ENCODE results near the gene CCDC27. TPM values are rescaled to one million over a fixed set of nuclear protein-coding genes. Genes with fewer than 3 reads are reported as not detected.
A peak's percentile ranks its signal among the peaks of the same experiment; 100 is the strongest.

CCDC27 gene
- total RNA-seq, 1 donor from 2014 or later = not detected

DNA sequence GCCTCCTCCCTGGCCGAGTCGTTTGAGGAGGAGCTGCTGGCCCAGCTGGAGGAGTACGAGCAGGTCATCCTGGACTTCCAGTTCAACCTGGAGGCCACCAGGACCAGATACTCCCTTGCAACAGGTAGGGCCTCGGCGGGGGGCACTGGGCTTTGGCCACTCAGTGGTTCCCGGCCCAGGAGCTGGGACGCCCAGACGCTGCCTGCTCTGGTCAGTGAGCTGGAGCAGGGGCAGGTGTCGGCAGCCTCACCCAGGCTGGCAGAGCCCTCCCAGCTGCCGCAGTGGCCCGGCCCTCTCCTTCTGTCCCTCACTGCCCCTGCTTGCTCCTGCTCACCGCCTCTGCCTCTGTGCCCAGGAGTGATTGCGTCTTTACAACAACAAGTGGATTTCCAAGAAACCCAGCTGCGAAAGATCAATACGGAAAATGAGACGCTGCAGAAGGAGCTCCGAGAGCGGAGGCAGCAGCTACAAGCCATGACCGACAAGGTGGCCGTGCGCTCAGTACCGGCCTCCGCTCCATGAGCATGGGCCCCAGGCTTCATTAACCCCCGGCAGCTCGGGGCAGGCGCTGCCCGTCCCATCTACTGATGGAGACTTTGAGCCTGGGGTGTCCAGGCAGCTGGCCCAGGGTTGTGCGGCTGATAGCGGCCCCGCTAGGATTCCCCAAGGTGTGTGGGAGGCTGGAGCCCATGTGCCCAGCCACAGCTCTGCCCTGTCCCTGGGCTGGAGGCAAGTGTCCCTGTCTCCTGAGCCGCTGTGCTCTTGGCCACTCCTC, 11.3 kb downstream of the CCDC27 start:
- H3K9me3 ChIP-seq = no peaks in the 10 kb centered on the region
- no peaks in the 10 kb centered on the region for H3K4me1 ChIP-seq
- DNase-seq (ENCODE audit: low spot score in 2 of 2) = no peak
- no peak overlapping the region for H3K4me3 ChIP-seq
- H3K27me3 ChIP-seq = peaks cover 6% of the 10 kb centered on the region
- intact Hi-C loops (cut with DNase I) = no loop called here
- no peak overlapping the region for H3K27ac ChIP-seq
- TF ChIP-seq, protein P1, sequence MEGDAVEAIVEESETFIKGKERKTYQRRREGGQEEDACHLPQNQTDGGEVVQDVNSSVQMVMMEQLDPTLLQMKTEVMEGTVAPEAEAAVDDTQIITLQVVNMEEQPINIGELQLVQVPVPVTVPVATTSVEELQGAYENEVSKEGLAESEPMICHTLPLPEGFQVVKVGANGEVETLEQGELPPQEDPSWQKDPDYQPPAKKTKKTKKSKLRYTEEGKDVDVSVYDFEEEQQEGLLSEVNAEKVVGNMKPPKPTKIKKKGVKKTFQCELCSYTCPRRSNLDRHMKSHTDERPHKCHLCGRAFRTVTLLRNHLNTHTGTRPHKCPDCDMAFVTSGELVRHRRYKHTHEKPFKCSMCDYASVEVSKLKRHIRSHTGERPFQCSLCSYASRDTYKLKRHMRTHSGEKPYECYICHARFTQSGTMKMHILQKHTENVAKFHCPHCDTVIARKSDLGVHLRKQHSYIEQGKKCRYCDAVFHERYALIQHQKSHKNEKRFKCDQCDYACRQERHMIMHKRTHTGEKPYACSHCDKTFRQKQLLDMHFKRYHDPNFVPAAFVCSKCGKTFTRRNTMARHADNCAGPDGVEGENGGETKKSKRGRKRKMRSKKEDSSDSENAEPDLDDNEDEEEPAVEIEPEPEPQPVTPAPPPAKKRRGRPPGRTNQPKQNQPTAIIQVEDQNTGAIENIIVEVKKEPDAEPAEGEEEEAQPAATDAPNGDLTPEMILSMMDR (IDR thresholded peaks at IDR 0.05) = no peak
- H3K36me3 ChIP-seq = no peaks in the 10 kb centered on the region

DNA sequence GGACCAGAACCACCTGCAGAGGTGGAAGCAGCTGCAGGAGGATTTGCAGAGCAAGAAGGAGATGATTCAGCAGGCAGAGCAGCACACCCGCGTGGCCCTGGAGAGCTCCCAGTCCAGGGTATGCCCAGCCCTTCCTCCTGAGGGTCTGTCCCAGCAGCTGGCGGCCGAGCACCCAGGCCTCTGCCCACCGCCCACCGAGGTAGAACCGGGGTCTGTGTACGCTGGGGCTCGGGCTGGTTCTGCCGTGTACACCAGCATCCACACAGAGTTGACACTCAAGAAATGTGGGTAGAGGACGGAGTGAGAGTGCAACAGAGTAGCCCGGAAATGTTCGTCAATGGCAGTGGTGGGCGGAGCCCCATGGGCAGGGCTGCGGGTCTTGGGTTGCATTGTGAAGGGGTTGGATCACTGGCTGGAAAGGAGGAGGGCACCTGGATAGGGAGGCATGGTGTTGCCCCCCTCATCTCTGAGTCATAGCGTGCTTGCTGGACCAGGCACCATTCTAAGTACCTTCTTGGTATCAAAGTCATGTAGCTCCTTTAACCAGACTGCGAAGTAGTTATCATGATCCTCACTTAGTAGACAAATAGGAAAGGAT, 15.2 kb downstream of the CCDC27 start:
- no peak for DNase-seq (ENCODE audit: low spot score in 2 of 2)
- Histone ChIP-seq H3K9me3 (no peaks in the 10 kb centered on the region), H3K36me3 (no peaks in the 10 kb centered on the region), H3K4me1 (peaks cover 0 to 8% of the 10 kb centered on the region in 2 donors), H3K4me3 (no peak overlapping the region), H3K27me3 (no peaks in the 10 kb centered on the region), H3K27ac (no peak overlapping the region)
- TF ChIP-seq, protein P1 (IDR thresholded peaks at IDR 0.05) = no peak
- intact Hi-C loops (cut with DNase I) = no loop called here

DNA sequence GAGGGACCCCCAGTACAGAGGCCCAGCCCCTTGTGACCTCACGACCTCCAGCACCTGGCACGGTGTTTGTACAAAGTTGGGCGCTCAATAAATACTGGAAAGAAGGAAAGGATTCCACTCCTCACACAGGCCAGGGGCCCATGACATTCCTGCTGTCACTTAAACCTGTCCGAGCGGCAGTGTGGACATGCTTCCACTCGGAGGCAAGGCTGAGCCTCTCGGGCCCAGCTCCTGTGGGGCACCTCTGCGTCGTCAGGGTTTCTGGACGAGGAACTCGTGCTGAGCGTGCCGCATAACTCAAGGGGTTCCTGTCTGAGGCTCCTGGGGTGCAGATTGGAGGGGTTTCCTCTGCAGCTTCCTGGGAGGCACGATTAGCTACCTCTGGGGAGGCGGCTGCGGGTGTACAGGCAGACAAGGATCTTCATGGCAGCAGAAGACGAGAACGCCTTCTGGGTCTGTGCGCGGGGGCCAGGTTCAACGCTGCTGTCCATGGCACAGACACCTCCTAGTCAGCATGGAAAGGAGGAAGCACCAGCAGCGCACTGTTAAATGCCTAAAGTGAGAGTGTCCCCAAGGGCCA, 16.7 kb downstream of the CCDC27 start:
- intact Hi-C loops (cut with DNase I) = no loop called here
- no peak for DNase-seq (ENCODE audit: low spot score in 2 of 2)
- Histone ChIP-seq H3K36me3 (no peaks in the 10 kb centered on the region), H3K27ac (no peak overlapping the region), H3K4me1 (peaks cover 0 to 8% of the 10 kb centered on the region in 2 donors), H3K9me3 (no peaks in the 10 kb centered on the region), H3K4me3 (no peak overlapping the region), H3K27me3 (no peaks in the 10 kb centered on the region)
- TF ChIP-seq, protein P1 (IDR thresholded peaks at IDR 0.05) = no peak

DNA sequence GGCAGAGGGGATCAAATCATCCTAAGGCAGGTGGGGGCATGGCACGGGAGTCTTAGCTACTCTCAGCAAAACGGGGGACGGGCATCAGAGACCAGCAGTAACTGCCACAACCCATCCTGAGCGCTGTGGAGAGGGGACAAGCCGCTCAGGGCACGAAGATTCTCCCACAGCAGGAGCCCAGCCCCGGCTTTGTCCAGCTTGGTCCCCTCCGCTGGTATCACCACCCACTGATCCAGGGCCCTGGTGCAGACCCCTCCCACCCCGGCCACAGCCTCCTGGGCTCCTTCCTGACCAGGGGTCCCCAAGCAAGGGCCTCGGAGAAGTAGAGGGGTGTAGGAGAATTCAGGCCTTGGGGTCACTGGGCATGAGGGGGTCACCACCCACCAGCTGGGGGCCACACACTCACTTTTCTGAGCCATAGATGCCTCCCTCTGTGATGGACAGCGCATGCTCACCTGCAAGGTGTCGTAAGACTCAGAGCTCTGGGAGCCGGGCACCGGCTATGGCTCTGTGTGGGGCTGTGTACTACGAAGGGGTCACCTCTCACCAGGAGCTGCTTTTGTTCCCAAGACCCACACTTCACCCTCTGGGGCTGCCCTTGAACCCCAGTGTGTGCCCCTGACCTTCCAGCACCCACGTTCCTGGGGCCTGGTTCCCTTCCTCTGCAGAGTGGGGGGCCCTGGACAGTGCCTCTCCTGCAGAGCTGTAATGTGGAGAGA, 18.0 kb downstream of the CCDC27 start:
- H3K4me1 ChIP-seq = peaks cover 0 to 8% of the 10 kb centered on the region in 2 donors
- TF ChIP-seq, protein P1 (IDR thresholded peaks at IDR 0.05) = no peak
- H3K36me3 ChIP-seq = no peaks in the 10 kb centered on the region
- H3K4me3 ChIP-seq = no peak overlapping the region
- no peak overlapping the region for H3K27ac ChIP-seq
- H3K9me3 ChIP-seq = no peaks in the 10 kb centered on the region
- intact Hi-C loops (cut with DNase I) = no loop called here
- no peak for DNase-seq (ENCODE audit: low spot score in 2 of 2)
- H3K27me3 ChIP-seq = no peaks in the 10 kb centered on the region

DNA sequence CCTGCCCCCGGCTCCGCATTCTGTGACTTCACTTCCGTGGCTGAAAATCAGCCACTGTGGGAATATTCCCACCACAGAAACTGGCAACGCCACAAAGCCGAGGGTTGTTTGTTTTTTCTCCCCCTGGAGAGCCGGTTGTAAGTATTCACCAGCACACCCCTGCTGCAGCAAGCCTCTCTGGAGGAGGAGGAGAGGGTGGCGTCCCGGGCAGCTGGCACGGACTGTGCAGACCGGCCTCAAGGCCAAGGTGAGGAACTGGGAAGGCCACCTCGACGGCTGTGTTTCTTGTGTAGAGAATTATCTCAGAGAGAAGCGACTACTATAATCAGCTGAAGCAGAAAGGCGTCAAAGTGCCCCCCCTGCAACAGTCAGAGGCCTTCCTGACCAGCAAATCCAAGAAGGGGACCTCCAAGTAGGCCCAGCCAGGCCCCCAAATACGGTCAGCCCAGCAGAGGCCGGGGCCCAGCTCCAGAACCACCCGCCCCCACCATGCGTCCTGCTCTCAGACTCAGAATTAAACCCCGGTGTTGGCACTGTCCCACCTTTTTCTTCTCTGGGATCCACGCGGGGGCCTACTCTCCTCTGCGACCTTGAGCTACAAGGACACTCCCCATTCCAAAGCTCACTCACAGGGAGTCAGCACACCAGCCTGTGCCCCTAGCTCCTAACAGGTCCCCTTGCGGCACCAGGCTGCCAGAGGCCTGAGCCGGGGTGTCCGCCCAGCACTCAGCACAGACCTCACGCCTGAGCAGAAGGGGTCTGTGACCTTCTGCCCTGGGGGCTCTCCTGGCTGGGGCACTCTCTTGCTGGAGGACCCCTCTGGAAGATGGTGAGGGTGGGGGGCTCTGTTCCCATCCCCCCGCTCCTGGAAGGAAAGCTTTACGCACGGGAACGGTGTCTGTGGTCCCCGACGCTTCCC, 19.1 kb downstream of the CCDC27 start:
- no peak for DNase-seq (ENCODE audit: low spot score in 2 of 2)
- intact Hi-C loops (cut with DNase I) = loop anchor here (2.0 kb wide), 1 partner anchor 25 kb away; the partner anchor contains the start of gene LRRC47
- TF ChIP-seq, protein P1 (IDR thresholded peaks at IDR 0.05) = no peak
- peak overlapping the region; percentile 71 to 86 for H3K4me3 ChIP-seq
- no peak overlapping the region for H3K27ac ChIP-seq
- no peaks in the 10 kb centered on the region for H3K27me3 ChIP-seq
- H3K4me1 ChIP-seq = peaks cover 0 to 8% of the 10 kb centered on the region in 2 donors
- no peaks in the 10 kb centered on the region for H3K36me3 ChIP-seq
- H3K9me3 ChIP-seq = no peaks in the 10 kb centered on the region

Data from ascending aorta (tissue), 2 donors.